HG02678 (cell line): ENCODE results near the gene NEUROD4.

ENCODE experiments used
- ATAC-seq: cut with Tn5 transposase; IDR thresholded peaks from one replicate; pipeline ENCODE4 v1.9.1; 2021; ENCODE audit warnings: mild to moderate bottlenecking, moderate library complexity; ENCODE audit not compliant: unreplicated experiment

NEUROD4 gene

DNA sequence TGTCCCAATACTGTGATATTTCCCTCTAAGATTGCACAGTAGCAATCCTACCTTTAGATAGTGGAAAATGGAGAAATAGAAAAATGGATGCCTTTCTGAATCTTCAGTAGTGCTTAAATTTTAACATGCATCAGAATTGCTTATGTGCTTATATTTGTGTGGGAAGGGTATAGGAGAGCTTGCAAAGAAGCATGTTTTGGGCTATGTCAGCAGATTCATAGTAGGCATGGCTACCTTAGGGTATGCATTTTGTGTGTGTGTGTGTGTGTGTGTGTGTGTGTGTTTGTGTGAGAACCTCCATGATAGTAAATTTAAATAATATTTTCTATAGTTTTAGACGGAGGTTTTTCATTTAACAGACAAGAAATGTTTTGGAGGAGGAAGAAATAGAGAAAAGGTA is 38.3 kb downstream of the NEUROD4 start:
- no peak for ATAC-seq

DNA sequence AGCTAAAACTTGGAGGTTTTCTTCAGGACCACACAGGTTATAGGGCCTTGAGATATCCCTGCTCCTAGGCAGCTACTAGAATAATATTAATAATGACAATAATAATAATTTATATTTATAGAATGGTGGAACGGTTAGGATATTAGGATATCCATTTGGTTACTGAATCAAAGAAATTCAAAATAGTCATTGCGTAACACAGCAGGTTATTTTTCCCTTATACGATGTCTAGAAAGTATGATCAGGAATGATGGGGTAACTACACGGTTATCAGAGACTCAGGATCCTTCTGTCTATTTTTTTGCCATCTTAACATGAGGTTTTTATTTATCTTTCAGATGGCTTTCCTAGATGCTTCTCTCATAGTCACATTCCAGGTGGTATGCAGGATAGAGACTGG is 39.0 kb downstream of the NEUROD4 start:
- ATAC-seq = no peak

DNA sequence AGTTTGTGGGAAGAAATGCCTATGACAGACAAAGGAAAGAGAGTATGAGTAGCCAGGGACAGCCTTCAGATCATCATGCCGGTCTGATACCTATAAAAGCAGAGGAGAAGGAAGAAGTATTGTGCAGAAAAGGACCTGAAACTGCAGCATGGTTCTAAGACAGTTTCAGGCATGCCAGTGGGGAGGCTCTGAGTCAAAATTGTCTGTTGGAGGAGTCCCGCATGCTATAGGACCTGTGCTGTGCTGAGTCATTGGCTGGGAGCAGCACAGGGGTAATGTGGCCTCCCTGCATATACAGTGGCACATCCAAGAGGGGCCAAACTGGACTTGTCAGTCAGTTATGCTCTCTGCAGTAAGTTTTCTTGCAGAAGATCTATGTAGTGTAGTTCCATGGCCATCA is 40.7 kb downstream of the NEUROD4 start:
- ATAC-seq = peak; percentile 99

DNA sequence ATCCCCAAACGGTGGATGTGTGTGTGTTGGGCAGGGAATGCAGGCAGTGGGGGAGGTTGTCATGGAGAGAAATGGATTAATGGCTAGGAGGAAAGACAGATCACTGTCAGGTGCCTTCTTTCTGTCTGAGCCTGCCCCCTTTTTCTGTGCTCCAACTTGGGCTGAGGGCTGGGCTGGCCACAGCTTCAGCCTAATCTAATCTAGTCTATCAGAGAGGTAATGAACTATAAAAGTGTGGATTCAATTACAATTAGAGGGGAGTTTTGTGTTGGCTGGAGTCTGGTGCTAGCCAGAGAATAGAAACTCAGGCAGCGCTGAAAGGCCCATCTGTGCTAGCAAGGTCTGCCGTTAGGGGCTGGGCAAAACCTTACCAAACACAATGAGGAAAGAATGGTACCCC is 41.2 kb downstream of the NEUROD4 start:
- ATAC-seq = no peak

DNA sequence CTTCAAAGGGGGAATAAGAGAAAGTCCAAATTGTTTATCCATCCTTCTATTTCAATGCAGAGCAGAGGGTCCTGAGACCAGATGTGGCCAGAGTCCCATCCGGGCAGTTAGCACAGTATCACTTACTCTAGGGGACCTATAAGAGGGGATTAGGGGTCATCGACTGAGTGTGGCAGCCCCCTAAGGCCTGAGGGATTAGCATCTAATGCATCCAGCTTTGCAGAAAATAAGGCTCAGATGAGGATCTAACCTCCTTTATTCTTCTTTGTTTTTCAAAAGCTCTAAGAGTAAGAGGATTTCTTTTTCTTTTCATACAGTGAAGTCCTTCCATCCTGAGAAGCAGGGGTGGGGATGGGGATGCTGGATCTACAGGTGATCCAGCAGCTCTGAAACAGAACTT is 43.5 kb downstream of the NEUROD4 start:
- no peak for ATAC-seq

DNA sequence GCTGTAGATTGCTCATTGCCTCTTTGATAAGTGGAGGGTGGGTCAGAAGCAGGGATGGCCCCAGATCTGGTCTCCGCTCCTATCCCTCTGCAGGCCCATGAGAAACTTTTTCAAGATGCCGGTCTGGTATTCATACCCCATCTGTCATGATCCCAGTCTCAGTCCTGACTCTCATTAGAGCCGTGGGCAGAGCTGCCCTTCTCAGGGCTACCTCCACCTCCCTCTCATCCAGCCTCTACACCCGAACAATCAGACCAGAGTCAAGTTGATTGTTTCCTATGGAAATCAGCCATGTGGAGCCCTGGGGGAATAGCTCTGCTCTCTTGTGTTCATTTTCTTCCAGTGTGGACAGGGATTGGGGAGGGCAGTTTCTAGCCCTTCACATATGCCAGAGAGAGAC is 45.8 kb downstream of the NEUROD4 start:
- ATAC-seq = no peak

DNA sequence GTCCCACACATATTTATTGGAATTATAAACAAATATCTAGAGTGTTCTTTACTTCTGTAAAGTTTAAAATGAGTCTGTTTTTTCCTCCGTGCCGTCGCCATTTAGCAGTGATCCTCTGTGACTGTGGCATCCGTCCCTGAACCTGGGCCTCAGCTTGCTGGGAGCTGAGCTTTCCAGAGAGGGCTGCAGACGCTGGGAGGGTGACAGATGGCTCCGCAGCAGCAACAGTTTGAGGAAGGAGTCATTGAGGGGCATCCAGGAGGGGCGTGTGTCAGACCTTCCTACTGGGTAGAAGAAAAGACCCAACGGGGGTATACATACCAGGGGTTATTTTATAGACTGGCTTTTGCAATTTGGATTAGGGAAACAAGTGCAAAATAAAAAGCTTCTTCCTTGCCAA is 47.9 kb downstream of the NEUROD4 start:
- no peak for ATAC-seq

DNA sequence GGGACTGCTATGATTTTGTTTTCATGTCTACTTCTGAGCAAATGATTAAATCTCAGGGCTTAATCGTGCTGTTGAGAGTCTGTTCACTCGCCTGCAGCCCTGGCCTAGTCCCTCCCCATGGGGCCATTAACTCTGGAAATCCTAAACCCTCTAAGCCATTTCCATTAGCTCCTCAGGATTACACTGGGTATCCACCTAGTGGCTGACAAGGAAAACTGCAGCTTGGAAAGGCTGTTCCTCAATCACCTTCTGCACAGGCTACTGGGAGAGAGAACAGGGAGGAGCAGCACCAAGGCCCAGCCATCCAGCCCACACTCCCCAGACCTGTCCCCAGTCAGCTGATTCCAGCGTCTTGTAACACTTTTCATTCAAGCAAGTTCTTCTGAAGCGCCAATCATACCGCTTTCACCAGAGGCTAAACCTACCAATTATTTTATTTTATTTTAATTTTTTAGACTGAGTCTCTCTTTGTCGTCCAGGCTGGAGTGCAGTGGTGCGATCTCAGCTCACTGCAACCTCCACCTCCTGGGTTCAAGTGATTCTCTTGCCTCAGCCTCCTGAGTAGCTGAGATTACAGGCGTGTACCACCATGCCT is 48.7 kb downstream of the NEUROD4 start:
- peak; percentile 68 for ATAC-seq

DNA sequence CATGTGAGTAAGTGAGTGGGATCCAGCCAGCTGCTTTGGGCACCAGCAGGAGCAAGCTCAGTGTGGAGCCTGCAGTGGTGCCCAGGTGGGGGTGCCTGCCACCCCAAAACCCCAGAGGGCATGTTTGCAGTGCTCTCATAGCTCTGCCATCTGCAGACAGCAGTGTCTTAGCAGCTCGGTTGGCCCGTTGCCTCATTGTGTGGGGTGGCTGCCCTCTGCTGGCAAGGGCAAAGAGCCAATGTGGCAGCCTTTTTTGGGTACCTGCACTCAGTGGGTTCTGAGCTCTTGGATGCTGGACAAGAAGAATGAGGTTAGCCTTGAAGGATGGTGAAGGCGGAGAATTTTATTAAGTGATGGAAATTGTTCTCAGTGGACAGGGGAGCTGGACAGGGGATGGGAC is 52.3 kb downstream of the NEUROD4 start:
- ATAC-seq = peak; percentile 63

DNA sequence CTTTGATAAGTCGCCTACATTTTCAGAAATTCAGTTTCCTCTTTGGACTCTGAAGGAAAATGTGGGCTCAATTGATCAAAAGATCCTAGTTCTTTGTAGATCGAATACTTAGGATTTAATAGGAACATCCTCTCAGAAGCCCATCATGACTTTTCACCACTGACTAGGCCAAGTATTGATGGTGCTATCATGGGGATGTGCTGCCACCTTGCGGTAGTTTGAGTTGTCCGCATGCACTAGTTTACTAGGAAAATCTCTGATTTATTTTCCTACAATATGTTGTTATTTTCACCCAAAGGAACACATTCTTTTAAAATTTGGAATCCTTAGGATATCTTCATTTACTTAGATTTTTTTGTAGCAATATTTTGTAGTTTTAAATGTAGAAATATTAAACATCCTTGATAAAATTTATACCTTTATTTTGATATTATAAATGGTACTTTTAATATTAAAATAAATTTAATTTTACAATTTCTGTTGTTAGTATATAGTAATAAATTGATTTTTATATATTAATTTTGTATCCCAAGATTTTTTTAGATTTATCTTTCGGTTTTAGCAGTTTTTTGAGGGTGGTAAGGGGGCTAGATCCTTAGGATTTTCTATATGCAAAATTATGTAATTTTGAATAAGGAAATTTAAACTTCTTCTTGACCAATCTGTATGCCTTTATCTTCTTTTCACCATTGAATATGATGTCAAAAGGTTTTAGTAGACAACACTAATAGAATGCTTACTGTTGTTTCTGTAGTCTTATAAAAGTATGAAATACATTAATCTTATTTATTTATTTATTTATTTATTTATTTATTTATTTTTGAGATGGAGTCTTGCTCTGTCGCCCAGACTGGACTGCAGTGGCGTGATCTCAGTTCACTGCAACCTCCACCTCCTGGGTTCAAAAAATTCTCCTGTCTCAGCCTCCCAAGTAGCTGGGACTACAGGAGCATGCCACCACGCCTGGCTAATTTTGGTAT is 53.6 kb downstream of the NEUROD4 start:
- no peak for ATAC-seq

DNA sequence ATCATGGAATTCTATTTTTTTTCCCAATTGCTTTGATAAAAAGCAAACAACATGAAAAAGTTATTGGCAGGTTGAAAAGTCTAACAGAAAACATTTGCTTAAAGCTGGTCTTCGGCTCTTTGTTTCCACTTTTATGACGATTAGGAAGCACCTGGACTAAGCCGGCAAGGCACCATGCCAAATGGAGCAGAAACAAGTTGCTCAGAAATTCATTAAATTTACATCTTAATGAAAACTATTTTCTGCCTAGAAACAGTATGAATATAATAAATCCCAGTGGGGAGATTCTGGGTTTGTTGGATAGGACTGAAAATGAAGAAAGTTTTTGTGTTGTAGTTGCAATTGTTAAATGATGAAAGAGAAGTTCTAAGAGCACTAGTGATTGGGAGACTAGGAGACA is 55.0 kb downstream of the NEUROD4 start:
- no peak for ATAC-seq
